LNCAP (cell line): ENCODE results near the gene TERC.

Experiments used
- CTCF ChIP-seq: fragments of 450-650 bp; IDR thresholded peaks from 2 replicates; pipeline ENCODE4 v1.5.1; 2017; ENCODE audit warnings: mild to moderate bottlenecking

The TERC gene

GRCh38 chr3:169804681-169805080, 39.8 kb upstream of the TERC start:
- TF ChIP-seq CTCF = no peak

- no peak for TF ChIP-seq CTCF
Observed at GRCh38 chr3:169792359-169792758, 27.5 kb upstream of the TERC start.

- no peak for TF ChIP-seq CTCF
Observed at GRCh38 chr3:169790687-169791429, 26.0 kb upstream of the TERC start.

GRCh38 chr3:169790219-169790618, 25.4 kb upstream of the TERC start:
- TF ChIP-seq CTCF = no peak

GRCh38 chr3:169787791-169788190, 22.9 kb upstream of the TERC start:
- no peak for TF ChIP-seq CTCF

GRCh38 chr3:169787120-169787519, 22.3 kb upstream of the TERC start:
- no peak for TF ChIP-seq CTCF

- no peak for TF ChIP-seq CTCF
Observed at GRCh38 chr3:169781209-169781855, 16.5 kb upstream of the TERC start.
